Transverse colon (tissue), 4 donors: ENCODE results near the gene BRSK2. TPM values are rescaled to one million over a fixed set of nuclear protein-coding genes. Genes with fewer than 3 reads are reported as not detected.

ENCODE experiments used
- DNase-seq: peaks from one replicate; pipeline ENCODE4 v3.0.0-alpha.2; 2019
- H3K27ac ChIP-seq, 4 donors: fragments of 200-600 bp; sonication (generic); 2 replicates each; pipeline ENCODE4 v1.5.1; 2016 to 2018; ENCODE audit warnings: inconsistent platforms in 4 of 4
- H3K27me3 ChIP-seq: fragments of 200-600 bp; sonication (generic); 2 replicates; pipeline ENCODE4 v1.5.1; 2017; ENCODE audit warnings: inconsistent platforms
- H3K36me3 ChIP-seq, 4 donors: fragments of 200-600 bp; sonication (generic); 2 replicates each; pipeline ENCODE4 v1.5.1; 2017 to 2019; ENCODE audit warnings: inconsistent platforms in 4 of 4
- H3K4me1 ChIP-seq, 4 donors: fragments of 200-600 bp; sonication (generic); 2 replicates each; pipeline ENCODE4 v1.5.1; 2017 to 2020; ENCODE audit warnings: inconsistent platforms in 4 of 4
- H3K4me3 ChIP-seq, 4 donors: fragments of 200-600 bp; sonication (generic); 1 replicate in 1 of 4; 2 replicates in 3 of 4; pipeline versions ENCODE4 v1.5.1 to v1.6.1; 2017 to 2019; ENCODE audit warnings: inconsistent platforms in 4 of 4
- H3K9me3 ChIP-seq, 2 donors: fragments of 200-600 bp; sonication (generic); 2 replicates each; pipeline ENCODE4 v1.5.1; 2017 to 2019; ENCODE audit warnings: inconsistent platforms in 2 of 2
- CTCF ChIP-seq, 5 experiments: fragments of 200-600 bp in 3 of 5; fragments of 450-650 bp in 2 of 5; sonication (generic) in 3 of 5; IDR thresholded peaks; 1 replicate in 2 of 5; 2 replicates in 3 of 5; pipeline ENCODE4 v1.5.1; 2016 to 2017; ENCODE audit warnings: antibody characterized with exemption in 5 of 5, inconsistent platforms in 3 of 5, mild to moderate bottlenecking in 2 of 5, moderate library complexity in 1 of 5
- EP300 ChIP-seq: sonication (generic); formaldehyde crosslinking; IDR thresholded peaks from one replicate; pipeline ENCODE4 v1.6.1; 2017; ENCODE audit warnings: antibody characterized with exemption, low read depth
- POLR2A ChIP-seq: fragments of 450-650 bp; IDR thresholded peaks from one replicate; pipeline ENCODE4 v1.6.1; 2016; ENCODE audit warnings: antibody characterized with exemption, mild to moderate bottlenecking, moderate library complexity
- POLR2AphosphoS5 ChIP-seq, 3 donors: sonication (generic); formaldehyde crosslinking; IDR thresholded peaks; one replicate each; pipeline ENCODE4 v1.6.1; 2016; ENCODE audit warnings: antibody characterized with exemption in 3 of 3
- WGBS, 2 donors: methylation state at CpG; one replicate each; pipeline ENCODE4 v1.1.5; 2018; ENCODE audit warnings: low coverage in 1 of 2; 5-methylcytosine and 5-hydroxymethylcytosine counted together
- in situ Hi-C, 4 donors: fragments of 200-750 bp; cut with MboI; loops; one replicate each; pipeline versions ENCODE4 v1.15.0 to v1.15.1; 2017; ENCODE audit warnings: low sequenced_read_pairs in 3 of 4, low pct_ligation_motif_present in 1 of 4, low pct_unique_long_range_greater_than_20kb in 1 of 4
- intact Hi-C: fragments of 100-400 bp; cut with DNase I; formaldehyde crosslinking; loops from one replicate; pipeline ENCODE4 v1.15.1; 2023; ENCODE audit warnings: low total_unique reads
- total RNA-seq, 4 donors: library from RNA; depleted of rRNA; stranded (reverse); fragments of >200 nt; gene quantifications; one replicate each; pipeline ENCODE4 v1.1.0, GENCODE V29; 2016

The BRSK2 gene
- total RNA-seq, 4 donors from 2014 or later, result 0.14 to 1.8 (median 0.95) TPM; not detected in 1

GRCh38 chr11:1445741-1446445 is 56.2 kb downstream of the BRSK2 start:
- Histone ChIP-seq H3K4me3 (no peak overlapping the region), H3K27ac (no peak overlapping the region), H3K36me3 (no peaks in the 10 kb centered on the region), H3K4me1 (no peaks in the 10 kb centered on the region), H3K27me3 (peaks cover 57% of the 10 kb centered on the region), H3K9me3 (no peaks in the 10 kb centered on the region)
- TF ChIP-seq POLR2A (no peak), EP300 (no peak), POLR2AphosphoS5 (IDR thresholded peaks at IDR 0.05) (no peak), CTCF (IDR thresholded peaks at IDR 0.05) (no peak)
- intact Hi-C loops (no loop called here), in situ Hi-C loops (no loop called here)
- DNase-seq, result no peak
- 74% methylated on average over 19 of the region's 30 CpGs; no CpG with 5 or more reads in 1 of the 2 donors for WGBS, 2 donors

GRCh38 chr11:1446623-1447022 is 56.9 kb downstream of the BRSK2 start:
- WGBS, 2 donors, result 66% methylated on average over 8 of the region's 9 CpGs; no CpG with 5 or more reads in 1 of the 2 donors
- H3K4me1 ChIP-seq, result no peaks in the 10 kb centered on the region
- TF ChIP-seq CTCF (IDR thresholded peaks at IDR 0.05) (no peak), EP300 (no peak), POLR2A (no peak), POLR2AphosphoS5 (IDR thresholded peaks at IDR 0.05) (no peak)
- H3K36me3 ChIP-seq, result no peaks in the 10 kb centered on the region
- DNase-seq, result no peak
- intact Hi-C loops, result no loop called here
- in situ Hi-C loops, result no loop called here
- H3K9me3 ChIP-seq, result no peaks in the 10 kb centered on the region
- peaks cover 64% of the 10 kb centered on the region for H3K27me3 ChIP-seq
- no peak overlapping the region for H3K27ac ChIP-seq
- H3K4me3 ChIP-seq, result no peak overlapping the region

GRCh38 chr11:1447845-1448825 is 58.4 kb downstream of the BRSK2 start:
- WGBS, 2 donors, result 20 to 51% methylated on average over 2 to 24 of the region's 49 CpGs
- Histone ChIP-seq H3K27me3 (peaks cover 60% of the 10 kb centered on the region), H3K4me3 (no peak overlapping the region), H3K36me3 (no peaks in the 10 kb centered on the region), H3K4me1 (no peaks in the 10 kb centered on the region), H3K27ac (no peak overlapping the region), H3K9me3 (no peaks in the 10 kb centered on the region)
- TF ChIP-seq POLR2AphosphoS5 (IDR thresholded peaks at IDR 0.05) (peak in 1 of 3 donors; percentile 3), POLR2A (no peak)
- in situ Hi-C loops (no loop called here), intact Hi-C loops (no loop called here)
- no peak for DNase-seq

GRCh38 chr11:1448882-1449281 is 59.1 kb downstream of the BRSK2 start:
- intact Hi-C loops (no loop called here), in situ Hi-C loops (no loop called here)
- no peaks in the 10 kb centered on the region for H3K36me3 ChIP-seq
- H3K4me3 ChIP-seq, result no peak overlapping the region
- H3K9me3 ChIP-seq, result no peaks in the 10 kb centered on the region
- peaks cover 52% of the 10 kb centered on the region for H3K27me3 ChIP-seq
- H3K4me1 ChIP-seq, result peaks cover 0 to 6% (median 0%) of the 10 kb centered on the region in 4 donors
- no peak for DNase-seq
- WGBS, 2 donors, result 37% methylated on average over 18 of the region's 24 CpGs; no CpG with 5 or more reads in 1 of the 2 donors
- H3K27ac ChIP-seq, result no peak overlapping the region
- TF ChIP-seq POLR2AphosphoS5 (IDR thresholded peaks at IDR 0.05) (no peak), CTCF (IDR thresholded peaks at IDR 0.05) (no peak), EP300 (no peak), POLR2A (no peak)
